Endometrial microvascular endothelial cells (primary cell): ENCODE data around the gene RBM44. TPM values are rescaled to one million over a fixed set of nuclear protein-coding genes. Genes with fewer than 3 reads are reported as not detected.
"Not testable (repeated sequence)": the region's sequence is repeated elsewhere in the genome, so short reads cannot be mapped to it uniquely, and the experiment has no call there.

Source experiments
- in situ Hi-C: cut with HindIII; loops from 2 replicates; pipeline ENCODE4 v1.10.0; 2017; ENCODE audit warnings: low sequenced_read_pairs, low pct_unique_long_range_greater_than_20kb; ENCODE audit errors: inconsistent ontology term
- total RNA-seq: library from RNA; depleted of rRNA; stranded (reverse); fragments of >200 nt; gene quantifications from one replicate; pipeline ENCODE4 v1.2.3, GENCODE V29; 2015; ENCODE audit errors: inconsistent ontology term

Gene RBM44
- total RNA-seq, 1 donor from 2014 or later, result 0.09 TPM

GRCh38 chr2:237833546-237833945 lies 35.0 kb downstream of the RBM44 start:
- in situ Hi-C loops, result no loop called here

DNA sequence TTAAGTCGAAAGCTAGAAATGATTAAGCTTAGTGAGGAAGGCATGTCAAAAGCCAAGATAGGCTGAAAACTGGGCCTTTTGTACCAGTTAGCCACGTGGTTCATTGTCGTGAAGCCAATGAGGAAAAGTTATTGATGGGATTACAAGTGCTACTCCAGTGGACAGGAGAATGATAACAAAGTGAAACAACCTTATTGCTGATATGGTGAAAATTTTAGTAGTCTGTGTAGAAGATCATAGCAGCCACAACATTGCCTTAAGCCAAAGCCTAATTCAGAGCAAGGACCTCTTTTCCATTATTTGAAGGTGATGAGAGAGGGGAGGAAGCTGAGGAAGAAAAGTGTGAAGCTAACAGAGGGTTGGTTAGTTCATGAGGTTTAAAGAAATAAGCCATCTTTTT lies 36.8 kb downstream of the RBM44 start:
- in situ Hi-C loops, result no loop called here

DNA sequence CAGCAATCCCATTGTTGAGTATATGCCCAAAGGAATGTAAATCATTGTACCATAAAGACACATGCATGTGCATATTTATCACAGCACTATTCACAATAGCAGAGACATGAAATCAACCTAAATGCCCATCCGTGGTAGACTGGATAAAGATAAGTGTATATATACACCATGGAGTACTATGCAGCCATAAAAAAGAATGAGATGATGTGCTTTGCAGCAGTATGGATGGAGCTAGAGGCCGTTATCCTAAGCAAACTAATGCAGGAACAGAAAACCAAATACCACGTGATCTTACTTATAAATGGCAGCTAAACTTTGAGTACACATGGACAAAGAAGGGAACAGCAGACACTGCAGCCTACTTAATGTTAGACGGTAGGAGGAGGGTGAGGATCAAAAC lies 42.5 kb downstream of the RBM44 start:
- in situ Hi-C loops, result no loop called here

- in situ Hi-C loops, result not testable (repeated sequence)
These were observed 50.4 kb downstream of the RBM44 start for GRCh38 chr2:237848940-237849339.

DNA sequence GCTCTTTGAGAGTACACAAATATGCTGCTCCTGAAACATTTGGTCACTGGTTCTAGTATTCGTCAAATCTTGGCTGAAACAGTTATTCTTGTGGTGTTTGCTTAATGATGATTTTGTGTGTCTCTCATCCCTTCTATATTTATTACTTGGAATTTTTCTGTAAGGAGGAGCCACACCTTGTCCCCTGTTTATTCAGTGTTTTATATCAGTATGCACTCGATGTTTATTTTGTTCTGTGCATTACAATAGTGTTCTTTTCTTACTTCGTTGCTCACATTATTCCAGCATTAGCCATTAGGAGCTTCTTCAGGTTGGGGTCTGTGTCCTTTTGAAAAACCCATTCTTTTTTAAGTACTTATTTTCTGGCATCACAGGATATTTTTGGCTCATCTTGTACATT lies 55.7 kb downstream of the RBM44 start:
- in situ Hi-C loops, result no loop called here

DNA sequence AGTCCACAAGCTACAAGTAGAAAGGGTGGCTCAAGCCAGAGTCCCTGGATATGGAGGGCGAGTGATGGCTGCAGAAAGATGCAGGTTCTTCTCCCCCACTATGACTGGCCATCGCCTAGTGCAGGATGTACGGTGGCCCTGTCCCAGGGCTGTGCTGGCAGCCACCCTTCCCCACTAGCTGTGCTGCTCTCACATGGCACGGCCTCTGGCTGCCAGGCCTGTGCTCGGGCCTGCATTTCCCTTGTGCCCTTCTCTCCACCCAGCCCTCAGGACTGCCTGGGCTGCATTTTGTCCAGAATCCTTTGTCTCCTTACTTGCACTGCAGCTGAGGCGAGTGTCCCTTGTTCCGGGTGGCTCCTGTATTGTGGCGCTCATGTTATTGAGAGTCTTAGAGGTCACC lies 59.2 kb downstream of the RBM44 start:
- in situ Hi-C loops, result no loop called here

DNA sequence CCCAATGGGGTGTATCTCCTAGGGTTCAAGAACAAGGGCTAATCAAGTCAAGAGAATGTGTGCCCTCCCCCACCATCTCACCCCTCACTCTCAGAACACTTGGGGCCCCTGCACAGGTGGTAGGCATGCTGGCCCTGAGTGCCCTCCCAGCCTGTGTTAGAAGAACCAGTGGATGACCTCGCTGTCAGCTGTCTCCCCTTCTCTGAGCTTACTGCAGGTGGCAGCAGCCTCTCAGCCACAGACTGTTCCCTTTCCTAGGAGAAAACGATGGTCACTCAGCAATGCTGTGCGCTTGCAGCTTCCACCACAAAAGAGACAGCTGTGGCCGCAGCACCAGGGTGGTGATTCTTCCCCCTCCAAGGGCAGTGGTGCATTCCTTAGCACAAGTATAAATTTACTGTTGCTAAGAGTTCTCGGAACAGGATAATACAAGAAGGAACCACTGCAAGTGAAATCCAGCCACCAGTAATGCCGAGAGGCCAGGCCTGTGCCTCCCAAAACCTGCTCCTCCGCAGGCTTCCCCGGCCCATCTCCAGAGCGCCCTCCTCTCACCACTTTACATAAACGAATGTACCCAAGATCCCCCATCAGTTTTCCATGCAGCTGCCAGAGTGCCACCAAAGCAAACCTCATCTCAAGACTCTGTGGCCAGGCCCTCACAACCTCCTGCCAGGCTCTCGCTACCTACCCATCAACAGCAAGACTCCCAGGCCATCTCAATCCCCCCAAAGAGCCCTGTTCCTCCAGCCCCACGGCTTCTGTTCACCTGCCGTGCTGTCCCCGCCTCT lies 59.9 kb downstream of the RBM44 start:
- in situ Hi-C loops, result no loop called here

DNA sequence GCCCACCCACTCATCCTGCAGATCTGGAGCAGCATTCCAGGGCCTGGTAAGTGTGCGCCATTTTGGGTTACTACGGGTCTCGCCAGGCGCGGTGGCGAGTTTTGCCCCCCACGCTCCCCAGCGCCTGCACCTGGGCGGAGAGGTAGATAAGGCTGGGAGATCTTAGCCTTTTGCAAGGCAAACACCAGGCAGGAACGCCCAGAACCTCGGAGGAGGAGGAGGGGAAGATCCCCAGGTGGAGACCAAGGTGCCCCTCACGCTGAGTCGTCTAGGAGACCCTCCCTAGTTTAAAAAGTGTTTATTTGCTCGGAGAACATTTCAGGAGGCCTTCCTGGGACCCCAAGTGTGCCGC lies 60.5 kb downstream of the RBM44 start:
- in situ Hi-C loops, result no loop called here

DNA sequence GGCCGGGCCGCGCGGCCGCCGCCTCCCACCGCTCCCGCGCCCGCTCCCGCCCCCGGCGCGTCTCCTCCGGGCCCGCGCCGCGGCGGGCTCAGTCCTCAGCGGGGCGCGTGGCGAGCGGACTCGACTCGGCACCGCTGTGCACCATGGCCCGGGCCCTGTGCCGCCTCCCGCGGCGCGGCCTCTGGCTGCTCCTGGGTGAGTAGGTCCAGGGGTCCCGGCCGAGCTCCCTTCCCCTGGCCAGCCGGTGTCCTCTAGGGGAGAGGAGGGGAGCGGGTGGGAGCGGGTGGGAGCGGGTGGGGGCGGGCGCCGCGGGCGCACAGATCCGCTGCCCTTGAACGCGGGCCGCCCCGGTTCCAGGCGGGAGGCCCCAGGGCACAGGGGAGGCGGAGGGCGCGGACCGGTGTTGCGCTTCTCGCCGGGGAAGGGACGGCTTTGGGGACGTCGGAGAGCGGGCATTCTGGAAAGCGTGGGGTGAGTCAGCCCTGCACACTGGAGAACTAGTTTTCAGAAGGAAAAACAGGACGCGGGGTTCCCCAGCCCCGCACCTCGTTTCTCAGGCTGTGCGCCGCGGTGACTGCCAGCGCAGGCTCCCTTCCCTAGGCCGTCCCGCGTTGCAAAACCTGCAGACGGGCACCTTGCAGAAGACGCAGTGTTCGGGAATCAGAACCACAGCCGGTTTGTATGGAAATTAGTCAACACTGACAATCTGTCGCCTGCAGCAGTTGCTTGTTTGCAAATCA lies 61.1 kb downstream of the RBM44 start, which contains the start of gene RAMP1:
TSS of gene RAMP1 (plus strand) at position 91 of the 740 bp plus-strand sequence. CDS start at position 144, 53 bp downstream.
- in situ Hi-C loops, result no loop called here

- in situ Hi-C loops, result no loop called here
These were observed 61.8 kb downstream of the RBM44 start for GRCh38 chr2:237860273-237860935.

DNA sequence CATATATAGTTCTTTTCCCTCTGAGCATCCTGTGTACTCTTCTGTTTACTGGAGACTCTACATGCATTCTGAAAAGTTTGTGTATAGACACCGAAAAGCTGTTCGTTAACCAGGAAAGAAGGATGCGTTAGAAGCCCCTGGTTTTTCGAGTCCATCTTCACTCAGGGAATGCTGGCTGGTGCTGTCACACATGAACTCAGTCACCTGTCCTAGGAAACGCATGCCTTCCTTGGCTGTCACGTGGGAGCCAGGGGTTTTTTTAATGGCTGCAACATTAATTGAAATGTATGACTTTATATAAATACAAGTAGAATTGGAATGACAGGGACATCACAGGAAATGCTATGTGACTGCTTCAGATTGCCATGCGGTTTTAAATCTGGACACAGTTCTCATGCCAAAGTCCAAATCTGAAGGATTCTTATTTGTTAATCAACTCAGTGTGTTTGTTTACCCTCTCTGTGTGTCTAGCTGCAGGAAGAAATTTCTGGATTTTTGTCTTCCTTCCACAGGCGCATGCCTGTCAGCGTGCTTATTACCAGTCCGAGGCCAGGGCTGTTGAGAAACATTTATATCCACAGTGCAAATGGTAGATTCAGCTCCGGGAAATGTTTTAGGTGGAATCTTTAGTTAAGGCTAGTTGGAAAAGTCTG lies 63.4 kb downstream of the RBM44 start:
- in situ Hi-C loops, result no loop called here

- in situ Hi-C loops, result no loop called here
These were observed 63.9 kb downstream of the RBM44 start for GRCh38 chr2:237862528-237862895.

GRCh38 chr2:237863102-237863511 lies 64.5 kb downstream of the RBM44 start:
- in situ Hi-C loops, result no loop called here

- in situ Hi-C loops, result no loop called here
These were observed 65.3 kb downstream of the RBM44 start for GRCh38 chr2:237863689-237864443.

DNA sequence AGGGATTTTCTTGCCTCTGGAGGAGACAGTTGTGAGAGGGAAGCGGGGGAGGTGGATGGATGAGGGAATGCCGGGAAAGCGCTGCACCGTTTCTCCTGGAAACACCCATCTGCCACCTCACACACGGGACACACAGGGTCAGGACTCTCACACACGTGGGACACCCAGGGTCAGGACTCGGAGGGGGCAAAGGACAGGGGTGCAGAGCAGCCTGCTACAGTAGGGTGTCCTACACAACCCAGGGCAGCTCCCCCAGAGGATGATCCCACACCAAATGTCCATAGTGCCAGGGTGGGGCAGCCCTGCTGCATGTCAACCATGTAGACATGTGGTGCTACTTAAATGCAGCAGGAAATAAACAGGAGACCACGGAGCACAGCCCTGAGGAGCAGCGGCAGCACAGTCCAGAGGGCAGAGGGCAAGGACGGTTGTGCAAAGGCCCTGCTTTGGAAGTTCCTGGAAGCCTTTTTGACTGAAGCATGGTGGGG lies 65.9 kb downstream of the RBM44 start:
- in situ Hi-C loops, result no loop called here

- in situ Hi-C loops, result no loop called here
These were observed 66.5 kb downstream of the RBM44 start for GRCh38 chr2:237864940-237865622.

GRCh38 chr2:237865623-237866041 lies 67.1 kb downstream of the RBM44 start:
- in situ Hi-C loops, result no loop called here

DNA sequence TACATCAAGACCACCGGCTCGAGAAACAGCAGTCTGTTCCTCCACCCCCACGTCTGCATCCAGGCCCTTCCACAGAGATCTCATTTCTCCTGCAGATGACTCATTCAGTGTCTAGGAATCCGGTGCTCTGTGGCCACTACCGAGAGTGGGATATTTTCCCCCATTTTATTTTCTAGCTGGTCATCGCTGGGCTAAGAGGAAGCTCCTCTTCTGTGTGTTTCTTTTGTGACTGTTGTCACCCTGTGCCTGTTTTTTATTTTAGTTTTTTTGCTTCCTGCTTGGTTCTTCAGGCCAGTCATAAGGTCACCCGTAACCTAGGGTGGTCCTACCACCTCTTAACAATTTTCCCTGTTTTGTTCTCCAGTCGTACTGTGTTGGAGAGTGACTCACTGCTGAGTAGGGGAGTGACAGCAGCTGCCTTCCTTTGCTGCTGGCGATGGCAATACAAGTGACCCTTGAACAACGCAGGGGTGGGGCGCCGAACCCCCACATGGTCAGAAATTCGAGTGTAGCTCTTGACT lies 67.6 kb downstream of the RBM44 start:
- in situ Hi-C loops, result no loop called here
